Stimulated activated naive B cell treated with anti-CD40 and anti-IgM and Interleukin-4, amounts not matched to agents 10 μg/mL and 1 μg/mL and 100 μg/mL, for 72 hours (primary cell): ENCODE measurements around the gene CLDN20.
"Not testable (repeated sequence)": the region's sequence is repeated elsewhere in the genome, so short reads cannot be mapped to it uniquely, and the experiment has no call there.

Experiments used
- ATAC-seq, 2 donors: fragments of 150-1000 bp; cut with Tn5 transposase; replicated peaks; 2 replicates each; pipeline ENCODE4 v1.10.0; 2021; ENCODE audit warnings: moderate library complexity in 1 of 2
- DNase-seq: peaks from one replicate; pipeline ENCODE4 v3.0.0; 2021
- H3K27ac Mint-ChIP-seq: one replicate; pipeline ENCODE4 v1.8.0; 2022; ENCODE audit warnings: mild to moderate bottlenecking, mixed read lengths
- H3K27me3 Mint-ChIP-seq, 2 donors: one replicate each; pipeline ENCODE4 v1.8.0; 2022; ENCODE audit warnings: mixed read lengths in 2 of 2
- H3K36me3 Mint-ChIP-seq, 2 donors: one replicate each; pipeline ENCODE4 v1.8.0; 2022; ENCODE audit warnings: mixed read lengths in 2 of 2, mild to moderate bottlenecking in 1 of 2
- H3K4me1 Mint-ChIP-seq, 2 donors: one replicate each; pipeline ENCODE4 v1.8.0; 2022; ENCODE audit warnings: mixed read lengths in 2 of 2, mild to moderate bottlenecking in 1 of 2
- H3K4me3 Mint-ChIP-seq, 2 donors: one replicate each; pipeline ENCODE4 v1.8.0; 2022; ENCODE audit warnings: mild to moderate bottlenecking in 2 of 2, mixed read lengths in 2 of 2, moderate library complexity in 1 of 2
- H3K9me3 Mint-ChIP-seq, 2 donors: one replicate each; pipeline ENCODE4 v1.8.0; 2022; ENCODE audit warnings: mixed read lengths in 2 of 2, mild to moderate bottlenecking in 1 of 2

The CLDN20 gene

GRCh38 chr6:155292711-155293110 is 28.9 kb downstream of the CLDN20 start:
- Mint-ChIP-seq H3K4me3 (no peak overlapping the region), H3K36me3 (peaks cover 49 to 63% of the 10 kb centered on the region in 2 donors), H3K4me1 (peaks cover 0 to 5% of the 10 kb centered on the region in 2 donors), H3K9me3 (no peaks in the 10 kb centered on the region), H3K27ac (no peak overlapping the region), H3K27me3 (no peaks in the 10 kb centered on the region)
- no peak for DNase-seq
- ATAC-seq, result no peak

GRCh38 chr6:155297669-155298068 is 33.9 kb downstream of the CLDN20 start:
- H3K4me1 Mint-ChIP-seq, result peaks cover 0 to 6% of the 10 kb centered on the region in 2 donors
- H3K36me3 Mint-ChIP-seq, result peaks cover 28 to 44% of the 10 kb centered on the region in 2 donors
- DNase-seq, result no peak
- H3K9me3 Mint-ChIP-seq, result no peaks in the 10 kb centered on the region
- no peak overlapping the region for H3K4me3 Mint-ChIP-seq
- no peak overlapping the region for H3K27ac Mint-ChIP-seq
- no peak for ATAC-seq
- H3K27me3 Mint-ChIP-seq, result no peaks in the 10 kb centered on the region

GRCh38 chr6:155301867-155302266 is 38.1 kb downstream of the CLDN20 start:
- Mint-ChIP-seq H3K4me3 (no peak overlapping the region), H3K27me3 (no peaks in the 10 kb centered on the region), H3K27ac (no peak overlapping the region), H3K4me1 (peaks cover 0 to 2% of the 10 kb centered on the region in 2 donors), H3K36me3 (peaks cover 22 to 43% of the 10 kb centered on the region in 2 donors), H3K9me3 (no peaks in the 10 kb centered on the region)
- ATAC-seq (no peak), DNase-seq (no peak)

GRCh38 chr6:155303361-155303870 is 39.6 kb downstream of the CLDN20 start:
- Mint-ChIP-seq H3K9me3 (no peaks in the 10 kb centered on the region), H3K4me3 (no peak overlapping the region), H3K4me1 (peaks cover 0 to 5% of the 10 kb centered on the region in 2 donors), H3K27me3 (no peaks in the 10 kb centered on the region), H3K36me3 (peaks cover 18 to 46% of the 10 kb centered on the region in 2 donors), H3K27ac (no peak overlapping the region)
- no peak for DNase-seq
- ATAC-seq, result no peak

- DNase-seq, result no peak
- Mint-ChIP-seq H3K4me3 (no peak overlapping the region), H3K9me3 (no peaks in the 10 kb centered on the region), H3K27me3 (no peaks in the 10 kb centered on the region), H3K4me1 (peaks cover 9 to 15% of the 10 kb centered on the region in 2 donors), H3K27ac (no peak overlapping the region), H3K36me3 (peaks cover 21 to 44% of the 10 kb centered on the region in 2 donors)
- ATAC-seq, result no peak
These were observed 43.1 kb downstream of the CLDN20 start for GRCh38 chr6:155306958-155307357.

- Mint-ChIP-seq H3K9me3 (no peaks in the 10 kb centered on the region), H3K4me1 (peaks cover 9 to 24% of the 10 kb centered on the region in 2 donors), H3K4me3 (no peak overlapping the region), H3K36me3 (peaks cover 20 to 37% of the 10 kb centered on the region in 2 donors), H3K27me3 (no peaks in the 10 kb centered on the region), H3K27ac (no peak overlapping the region)
- no peak for DNase-seq
- no peak for ATAC-seq
These were observed 45.3 kb downstream of the CLDN20 start for GRCh38 chr6:155309150-155309549.

- ATAC-seq (no peak), DNase-seq (no peak)
- H3K9me3 Mint-ChIP-seq, result no peaks in the 10 kb centered on the region
- H3K36me3 Mint-ChIP-seq, result peaks cover 13 to 32% of the 10 kb centered on the region in 2 donors
- H3K27ac Mint-ChIP-seq, result no peak overlapping the region
- no peak overlapping the region for H3K4me3 Mint-ChIP-seq
- no peaks in the 10 kb centered on the region for H3K27me3 Mint-ChIP-seq
- H3K4me1 Mint-ChIP-seq, result peaks cover 9 to 35% of the 10 kb centered on the region in 2 donors
These were observed 46.8 kb downstream of the CLDN20 start for GRCh38 chr6:155310596-155310995.

- no peak for DNase-seq
- Mint-ChIP-seq H3K36me3 (peaks cover 13 to 32% of the 10 kb centered on the region in 2 donors), H3K27ac (no peak overlapping the region), H3K9me3 (no peaks in the 10 kb centered on the region), H3K4me3 (no peak overlapping the region), H3K4me1 (peaks cover 9 to 35% of the 10 kb centered on the region in 2 donors), H3K27me3 (no peaks in the 10 kb centered on the region)
- ATAC-seq, result no peak
These were observed 47.3 kb downstream of the CLDN20 start for GRCh38 chr6:155311086-155311485.

GRCh38 chr6:155311583-155311982 is 47.8 kb downstream of the CLDN20 start:
- no peak for ATAC-seq
- no peaks in the 10 kb centered on the region for H3K9me3 Mint-ChIP-seq
- H3K27me3 Mint-ChIP-seq, result no peaks in the 10 kb centered on the region
- peaks cover 13 to 28% of the 10 kb centered on the region in 2 donors for H3K36me3 Mint-ChIP-seq
- no peak for DNase-seq
- no peak overlapping the region for H3K4me3 Mint-ChIP-seq
- H3K4me1 Mint-ChIP-seq, result peaks cover 10 to 35% of the 10 kb centered on the region in 2 donors
- no peak overlapping the region for H3K27ac Mint-ChIP-seq

GRCh38 chr6:155312950-155313349 is 49.1 kb downstream of the CLDN20 start:
- Mint-ChIP-seq H3K36me3 (peaks cover 10 to 19% of the 10 kb centered on the region in 2 donors), H3K4me1 (peaks cover 7 to 35% of the 10 kb centered on the region in 2 donors), H3K27ac (peak overlapping the region; percentile 65), H3K4me3 (peak overlapping the region; percentile 56 to 97)
- H3K27me3 Mint-ChIP-seq, DNase-seq, ATAC-seq, H3K9me3 Mint-ChIP-seq: not testable (repeated sequence)

- Mint-ChIP-seq H3K4me1 (peaks cover 7 to 35% of the 10 kb centered on the region in 2 donors), H3K9me3 (no peaks in the 10 kb centered on the region), H3K4me3 (peak overlapping the region; percentile 97 to 99), H3K27ac (peak overlapping the region; percentile 96), H3K27me3 (no peaks in the 10 kb centered on the region), H3K36me3 (peaks cover 10 to 15% of the 10 kb centered on the region in 2 donors)
- DNase-seq, result no peak
- ATAC-seq, result peak; percentile 13 to 20
These were observed 49.8 kb downstream of the CLDN20 start for GRCh38 chr6:155313602-155314091.

- Mint-ChIP-seq H3K27me3 (no peaks in the 10 kb centered on the region), H3K4me1 (peaks cover 6 to 32% of the 10 kb centered on the region in 2 donors), H3K4me3 (peak within 1 kb of the TSS; percentile 97 to 99), H3K27ac (peak within 1 kb of the TSS; percentile 96), H3K36me3 (peaks cover 8 to 12% of the 10 kb centered on the region in 2 donors), H3K9me3 (no peaks in the 10 kb centered on the region)
- DNase-seq, result peak; percentile 99
- peak; percentile 96 to 97 for ATAC-seq
These were observed 50.4 kb downstream of the CLDN20 start, which contains the start of gene TFB1M for GRCh38 chr6:155314092-155314772. TFB1M (minus strand) TSS chr6:155314484; CDS start chr6:155314428, 56 bp downstream.

- Mint-ChIP-seq H3K27ac (peak overlapping the region; percentile 96), H3K36me3 (peaks cover 6 to 9% of the 10 kb centered on the region in 2 donors), H3K27me3 (no peaks in the 10 kb centered on the region), H3K4me1 (peaks cover 7 to 36% of the 10 kb centered on the region in 2 donors), H3K4me3 (peak overlapping the region; percentile 97 to 99), H3K9me3 (peaks cover 0 to 4% of the 10 kb centered on the region in 2 donors)
- DNase-seq, result peak; percentile 56
- ATAC-seq, result peak; percentile 67 to 70
These were observed 51.1 kb downstream of the CLDN20 start for GRCh38 chr6:155314773-155315515.

- ATAC-seq (no peak), DNase-seq (no peak)
- Mint-ChIP-seq H3K27me3 (no peaks in the 10 kb centered on the region), H3K9me3 (peaks cover 0 to 4% of the 10 kb centered on the region in 2 donors), H3K4me3 (peak overlapping the region; percentile 97 to 99), H3K27ac (peak overlapping the region; percentile 96), H3K4me1 (peaks cover 9 to 37% of the 10 kb centered on the region in 2 donors), H3K36me3 (peaks cover 3 to 5% of the 10 kb centered on the region in 2 donors)
These were observed 51.7 kb downstream of the CLDN20 start for GRCh38 chr6:155315516-155315871.
